GM19238 (cell line): ENCODE measurements around the gene RBM33.
"Not testable (repeated sequence)": the region's sequence is repeated elsewhere in the genome, so short reads cannot be mapped to it uniquely, and the experiment has no call there.

Experiments
- DNase-seq: peaks from one replicate; pipeline ENCODE4 v3.0.0; 2011; ENCODE audit warnings: low spot score; ENCODE audit not compliant: insufficient read length

The RBM33 gene

GRCh38 chr7:155644178-155644970 lies at the start of gene RBM33:
RBM33 (plus strand) TSS chr7:155644661; CDS start chr7:155644877, 216 bp downstream.
- peak; percentile 77 for DNase-seq

- DNase-seq: no peak
Measured at GRCh38 chr7:155594961-155595366, 49.5 kb upstream of the RBM33 start.

- DNase-seq: no peak
Measured at GRCh38 chr7:155597753-155598140, 46.7 kb upstream of the RBM33 start.

GRCh38 chr7:155598810-155599210 lies 45.7 kb upstream of the RBM33 start:
- peak; percentile 64 for DNase-seq

- no peak for DNase-seq
Measured at GRCh38 chr7:155602156-155602555, 42.3 kb upstream of the RBM33 start.

- no peak for DNase-seq
Measured at GRCh38 chr7:155602750-155603149, 41.7 kb upstream of the RBM33 start.

GRCh38 chr7:155603205-155603857 lies 41.1 kb upstream of the RBM33 start:
- no peak for DNase-seq

- no peak for DNase-seq
Measured at GRCh38 chr7:155603858-155604503, 40.5 kb upstream of the RBM33 start.

- no peak for DNase-seq
Measured at GRCh38 chr7:155604504-155604997, 39.9 kb upstream of the RBM33 start.

- no peak for DNase-seq
Measured at GRCh38 chr7:155609185-155609584, 35.3 kb upstream of the RBM33 start.

GRCh38 chr7:155610633-155611193 lies 33.7 kb upstream of the RBM33 start:
- no peak for DNase-seq

- DNase-seq: no peak
Measured at GRCh38 chr7:155611808-155612447, 32.5 kb upstream of the RBM33 start.

GRCh38 chr7:155612658-155613057 lies 31.8 kb upstream of the RBM33 start:
- DNase-seq: no peak

- not testable (repeated sequence) for DNase-seq
Measured at GRCh38 chr7:155615085-155615484, 29.4 kb upstream of the RBM33 start.

GRCh38 chr7:155618708-155619633 lies 25.5 kb upstream of the RBM33 start:
- DNase-seq: no peak

GRCh38 chr7:155619634-155620271 lies 24.7 kb upstream of the RBM33 start:
- no peak for DNase-seq

- DNase-seq: no peak
Measured at GRCh38 chr7:155620497-155620896, 24.0 kb upstream of the RBM33 start.

GRCh38 chr7:155621418-155621980 lies 23.0 kb upstream of the RBM33 start:
- no peak for DNase-seq

GRCh38 chr7:155624412-155624811 lies 20.0 kb upstream of the RBM33 start:
- DNase-seq: no peak
